Subcutaneous abdominal adipose tissue (tissue), 5 donors: ENCODE measurements around the gene MIX23.

Source experiments
- H3K27ac ChIP-seq: one replicate; pipeline ENCODE4 v1.7.0; 2013; ENCODE audit warnings: low read depth, mild to moderate bottlenecking, inconsistent platforms, low read length, moderate library complexity
- H3K27me3 ChIP-seq, 5 donors: one replicate each; pipeline ENCODE4 v1.7.0; 2013; ENCODE audit warnings: low read length in 5 of 5, inconsistent platforms in 1 of 5; ENCODE audit not compliant: control insufficient read depth in 5 of 5, insufficient read depth in 4 of 5
- H3K36me3 ChIP-seq, 5 donors: one replicate each; pipeline ENCODE4 v1.7.0; 2013; ENCODE audit warnings: low read length in 5 of 5; ENCODE audit not compliant: control insufficient read depth in 5 of 5, insufficient read depth in 5 of 5
- H3K4me1 ChIP-seq, 5 donors: one replicate each; pipeline ENCODE4 v1.7.0; 2013; ENCODE audit warnings: low read length in 5 of 5, mild to moderate bottlenecking in 3 of 5, moderate library complexity in 1 of 5; ENCODE audit not compliant: control insufficient read depth in 5 of 5, insufficient read depth in 5 of 5
- H3K4me3 ChIP-seq, 5 donors: one replicate each; pipeline ENCODE4 v1.7.0; 2013; ENCODE audit warnings: low read length in 5 of 5, low read depth in 1 of 5
- H3K9ac ChIP-seq, 5 donors: one replicate each; pipeline ENCODE4 v1.7.0; 2013; ENCODE audit warnings: low read length in 5 of 5, mild to moderate bottlenecking in 4 of 5, moderate library complexity in 3 of 5
- H3K9me3 ChIP-seq, 5 donors: one replicate each; pipeline ENCODE4 v1.7.0; 2013; ENCODE audit warnings: low read length in 5 of 5; ENCODE audit not compliant: control insufficient read depth in 5 of 5
- donor health status: healthy.
- donor health status: healthy.
- donor health status: healthy.
- donor health status: healthy.
- donor health status: healthy.

MIX23 gene

DNA sequence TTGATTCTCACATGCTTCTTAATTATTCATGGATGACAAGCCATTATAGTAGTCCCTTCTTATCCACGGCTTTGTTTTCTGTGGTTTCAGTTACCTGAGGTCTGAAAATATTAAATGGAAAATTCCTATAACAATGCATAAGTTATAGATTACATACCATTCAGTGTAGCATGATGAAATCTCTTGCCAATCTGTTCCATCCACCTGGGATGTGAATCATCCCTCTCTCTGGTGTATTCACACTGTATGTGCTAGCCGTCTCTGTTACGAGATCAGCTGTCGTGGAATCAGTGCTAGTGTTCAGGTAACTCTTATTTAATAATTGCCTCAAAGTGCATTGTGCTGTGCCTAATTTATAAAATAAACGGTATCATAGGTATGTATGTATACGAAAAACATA, 27.6 kb upstream of the MIX23 start:
- Histone ChIP-seq H3K4me1 (peaks cover 0 to 20% (median 12%) of the 10 kb centered on the region in 5 donors), H3K9ac (no peak overlapping the region), H3K9me3 (no peaks in the 10 kb centered on the region), H3K36me3 (peaks cover 7 to 39% (median 35%) of the 10 kb centered on the region in 5 donors), H3K27ac (no peak overlapping the region), H3K4me3 (no peak overlapping the region), H3K27me3 (no peaks in the 10 kb centered on the region)

DNA sequence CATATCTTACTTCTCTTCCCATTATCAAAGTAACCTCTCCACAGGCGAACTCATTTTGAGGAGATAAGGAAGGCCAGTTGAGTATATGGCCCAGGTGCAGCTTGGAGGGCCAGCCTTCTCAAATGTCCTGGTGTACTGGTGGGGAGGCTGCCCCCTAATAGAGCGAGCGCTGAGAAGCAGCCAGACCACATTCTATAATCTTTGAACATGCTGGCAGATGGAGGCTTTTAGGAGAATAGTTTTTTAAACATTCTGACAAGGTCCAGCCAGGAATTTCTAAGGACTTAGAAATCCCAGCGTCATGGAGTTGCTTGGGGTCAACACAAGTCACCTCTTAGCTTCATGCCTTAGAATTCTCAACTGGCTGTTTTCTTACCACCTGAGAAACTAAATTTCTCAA, 27.1 kb upstream of the MIX23 start:
- peaks cover 11 to 42% (median 38%) of the 10 kb centered on the region in 5 donors for H3K36me3 ChIP-seq
- no peak overlapping the region for H3K27ac ChIP-seq
- no peak overlapping the region for H3K9ac ChIP-seq
- peaks cover 0 to 15% (median 7%) of the 10 kb centered on the region in 5 donors for H3K4me1 ChIP-seq
- H3K4me3 ChIP-seq: no peak overlapping the region
- no peaks in the 10 kb centered on the region for H3K27me3 ChIP-seq
- H3K9me3 ChIP-seq: no peaks in the 10 kb centered on the region

DNA sequence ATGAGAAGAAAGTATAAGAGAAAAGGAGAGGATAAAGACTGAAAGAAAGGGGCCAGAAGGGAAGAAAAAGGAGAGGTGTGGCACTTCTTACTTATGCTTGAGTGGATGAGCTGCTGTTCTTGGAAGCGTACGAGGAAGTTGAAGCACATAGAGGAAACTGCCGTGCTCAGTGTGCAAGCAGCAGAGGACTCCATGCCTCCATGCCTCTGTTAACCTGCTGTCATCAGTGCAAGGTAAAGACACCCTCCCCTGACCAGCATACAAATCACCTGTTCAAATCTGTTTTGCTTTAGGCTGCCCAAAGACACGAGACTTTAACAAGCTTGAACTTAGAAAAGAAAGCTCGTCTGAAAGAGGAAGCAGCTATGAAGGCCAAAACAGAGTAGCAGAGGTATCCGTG, 26.4 kb upstream of the MIX23 start:
- no peaks in the 10 kb centered on the region for H3K9me3 ChIP-seq
- H3K9ac ChIP-seq: peak overlapping the region in 2 of 5 donors; percentile 22 to 39
- H3K36me3 ChIP-seq: peaks cover 12 to 42% (median 38%) of the 10 kb centered on the region in 5 donors
- H3K27me3 ChIP-seq: no peaks in the 10 kb centered on the region
- H3K27ac ChIP-seq: no peak overlapping the region
- peaks cover 0 to 8% (median 4%) of the 10 kb centered on the region in 5 donors for H3K4me1 ChIP-seq
- H3K4me3 ChIP-seq: peak overlapping the region in 3 of 5 donors; percentile 19 to 38 (median 30)

DNA sequence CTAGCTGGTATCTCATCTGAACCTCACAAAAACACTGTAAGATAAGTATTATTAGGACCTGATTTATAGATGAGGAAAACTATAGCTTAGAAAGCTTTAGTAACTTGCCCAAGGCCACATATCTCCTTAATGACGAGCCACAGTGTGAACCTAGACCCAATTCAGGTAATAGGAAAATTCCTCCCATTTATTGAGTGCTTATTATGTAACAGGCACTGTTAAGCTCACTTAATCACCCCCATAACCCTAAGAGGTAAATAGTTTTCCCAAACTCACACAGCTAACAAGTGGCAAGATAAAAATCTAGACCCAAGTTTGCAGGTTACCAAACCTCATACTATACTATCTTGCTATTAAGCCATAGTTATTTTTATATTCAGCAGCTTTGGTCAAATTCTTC, 24.9 kb upstream of the MIX23 start:
- H3K36me3 ChIP-seq: peaks cover 23 to 51% (median 43%) of the 10 kb centered on the region in 5 donors

DNA sequence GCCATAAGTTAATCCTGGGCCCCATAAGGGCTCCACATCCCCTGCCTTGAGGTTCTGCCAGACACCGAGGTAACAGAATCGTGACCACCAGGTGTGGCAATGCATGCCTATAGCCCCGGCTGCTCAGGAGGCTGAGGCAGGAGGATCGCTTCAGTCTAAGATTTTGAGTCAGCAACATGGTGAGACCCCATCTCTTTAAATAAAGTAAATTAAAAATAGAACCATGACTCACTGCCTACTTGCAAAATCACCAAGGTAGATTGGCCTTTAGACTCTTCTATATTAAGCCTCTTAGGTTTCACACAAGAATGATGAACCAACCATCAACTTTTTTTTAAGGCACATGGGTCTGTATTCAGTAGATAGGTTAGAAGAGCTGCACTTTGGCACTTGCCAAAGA, 23.2 kb upstream of the MIX23 start:
- H3K9me3 ChIP-seq: no peaks in the 10 kb centered on the region
- no peaks in the 10 kb centered on the region for H3K27me3 ChIP-seq
- peaks cover 23 to 54% (median 40%) of the 10 kb centered on the region in 5 donors for H3K36me3 ChIP-seq
- peaks cover 0 to 8% (median 0%) of the 10 kb centered on the region in 5 donors for H3K4me1 ChIP-seq
- no peak overlapping the region for H3K4me3 ChIP-seq
- no peak overlapping the region for H3K9ac ChIP-seq
- no peak overlapping the region for H3K27ac ChIP-seq

More for the DNA sequence above, 24.9 kb upstream of the MIX23 start:
- Histone ChIP-seq H3K4me3 (no peak overlapping the region), H3K9me3 (no peaks in the 10 kb centered on the region), H3K27me3 (no peaks in the 10 kb centered on the region), H3K27ac (no peak overlapping the region), H3K9ac (no peak overlapping the region), H3K4me1 (peaks cover 0 to 8% (median 0%) of the 10 kb centered on the region in 5 donors)

DNA sequence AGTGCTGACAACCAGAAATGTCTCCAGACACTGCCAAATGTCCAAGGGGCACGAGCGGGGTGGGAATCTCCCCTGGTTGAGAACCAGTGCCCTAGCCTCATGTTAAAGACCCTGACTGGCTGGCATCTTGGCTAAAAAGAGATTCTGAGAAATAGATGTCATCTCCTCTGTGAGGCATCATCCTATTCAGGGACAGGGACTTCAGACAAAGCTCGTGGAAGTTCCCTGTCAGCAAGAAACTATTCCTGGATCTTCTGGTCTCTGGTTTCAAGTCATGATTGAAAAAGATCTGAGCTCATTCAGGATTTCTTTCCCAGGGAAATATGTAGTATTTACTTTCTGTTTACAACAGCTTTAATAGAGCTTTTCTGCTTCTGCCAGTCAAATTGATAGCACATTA, 22.0 kb upstream of the MIX23 start:
- H3K36me3 ChIP-seq: peaks cover 23 to 45% (median 36%) of the 10 kb centered on the region in 5 donors
- no peaks in the 10 kb centered on the region for H3K9me3 ChIP-seq
- peak overlapping the region in 1 of 5 donors; percentile 43 for H3K9ac ChIP-seq
- no peak overlapping the region for H3K4me3 ChIP-seq
- H3K4me1 ChIP-seq: peaks cover 0 to 8% (median 0%) of the 10 kb centered on the region in 5 donors
- H3K27me3 ChIP-seq: no peaks in the 10 kb centered on the region
- H3K27ac ChIP-seq: no peak overlapping the region

DNA sequence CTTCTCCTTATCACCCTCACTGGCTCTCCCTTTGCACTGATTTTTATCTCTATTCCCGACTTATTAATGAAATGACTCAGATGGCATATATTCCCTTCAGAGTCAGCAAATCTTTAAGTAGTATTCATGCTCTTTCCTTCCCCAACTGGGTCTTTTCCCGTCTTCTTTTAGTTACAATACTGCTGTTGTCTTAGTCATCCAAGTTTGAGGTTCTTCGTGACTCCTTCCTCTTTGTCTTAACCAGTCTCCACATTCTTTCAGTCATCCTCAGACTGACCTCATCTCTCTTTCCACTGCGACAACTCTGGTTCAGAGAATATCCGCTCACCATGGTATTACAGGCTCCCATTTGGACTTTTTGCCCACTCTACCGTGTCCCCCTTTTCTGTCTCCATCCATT, 20.5 kb upstream of the MIX23 start:
- Histone ChIP-seq H3K27ac (no peak overlapping the region), H3K4me3 (no peak overlapping the region), H3K36me3 (peaks cover 23 to 34% (median 31%) of the 10 kb centered on the region in 5 donors), H3K27me3 (no peaks in the 10 kb centered on the region), H3K4me1 (peaks cover 0 to 8% (median 0%) of the 10 kb centered on the region in 5 donors), H3K9ac (no peak overlapping the region), H3K9me3 (no peaks in the 10 kb centered on the region)

DNA sequence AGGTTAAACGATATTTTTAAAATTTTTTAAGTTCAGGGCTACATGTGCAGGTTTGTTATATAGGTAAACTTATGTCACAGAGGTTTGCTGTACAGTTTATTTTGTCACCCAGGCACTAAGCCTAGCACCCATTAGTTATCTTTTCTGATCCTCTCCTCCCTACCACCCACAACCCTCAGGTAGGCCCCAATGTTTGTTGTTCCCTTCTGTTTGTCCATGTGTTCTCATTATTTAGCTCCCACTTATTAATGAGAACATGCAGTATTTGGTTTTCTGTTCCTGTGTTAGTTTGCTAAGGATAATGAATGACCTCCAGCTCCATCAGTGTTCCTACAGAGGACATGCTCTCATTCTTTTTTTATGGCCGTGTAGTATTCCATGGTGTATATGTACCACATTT, 15.9 kb upstream of the MIX23 start:
- Histone ChIP-seq H3K36me3 (peaks cover 6 to 10% (median 7%) of the 10 kb centered on the region in 5 donors), H3K27me3 (no peaks in the 10 kb centered on the region), H3K4me1 (no peaks in the 10 kb centered on the region), H3K9me3 (no peaks in the 10 kb centered on the region), H3K27ac (no peak overlapping the region), H3K4me3 (no peak overlapping the region), H3K9ac (no peak overlapping the region)

DNA sequence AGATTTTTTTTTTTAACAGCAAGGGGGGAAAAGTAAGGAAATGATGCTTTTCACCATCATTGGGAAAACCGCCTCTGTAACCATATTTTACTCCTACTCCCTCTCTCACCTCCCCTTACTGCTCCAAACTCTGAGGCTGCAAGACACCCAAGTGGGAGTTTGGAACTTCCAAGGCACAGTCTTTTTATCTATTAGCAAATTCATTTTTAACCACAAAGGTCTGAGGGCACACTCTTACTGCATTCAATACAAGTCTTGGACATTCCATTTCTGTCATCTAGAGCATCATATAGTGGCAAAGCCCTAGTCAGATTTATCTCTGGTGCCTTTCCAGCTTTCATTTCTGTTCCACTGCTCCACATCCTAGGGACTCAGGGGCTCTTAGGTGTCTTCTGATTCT, 14.2 kb upstream of the MIX23 start:
- peaks cover 0 to 3% (median 0%) of the 10 kb centered on the region in 5 donors for H3K4me1 ChIP-seq

DNA sequence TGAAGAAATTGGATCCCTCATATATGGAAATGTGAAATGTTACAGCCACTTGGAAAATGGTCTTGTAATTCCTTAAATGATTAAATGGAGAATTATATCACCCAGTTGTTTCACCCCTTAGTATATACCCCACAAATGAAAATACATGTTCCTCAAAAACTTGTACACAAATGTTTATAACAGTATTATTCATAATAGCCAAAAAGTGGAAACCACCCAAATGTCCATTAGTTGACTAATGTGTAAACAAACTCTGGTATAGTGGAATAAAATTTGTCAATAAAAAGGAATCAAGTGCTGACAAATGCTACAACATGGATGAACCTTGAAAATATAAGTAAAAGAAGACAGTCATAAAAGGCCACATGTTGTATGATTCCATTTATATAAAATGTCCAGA, 13.5 kb upstream of the MIX23 start:
- no peak overlapping the region for H3K4me3 ChIP-seq
- H3K27me3 ChIP-seq: no peaks in the 10 kb centered on the region
- H3K9ac ChIP-seq: no peak overlapping the region
- no peaks in the 10 kb centered on the region for H3K9me3 ChIP-seq
- peaks cover 0 to 3% (median 0%) of the 10 kb centered on the region in 5 donors for H3K4me1 ChIP-seq
- H3K27ac ChIP-seq: no peak overlapping the region
- peaks cover 0 to 5% (median 0%) of the 10 kb centered on the region in 5 donors for H3K36me3 ChIP-seq

More for the DNA sequence above, 14.2 kb upstream of the MIX23 start:
- H3K9ac ChIP-seq: no peak overlapping the region
- peaks cover 0 to 5% (median 0%) of the 10 kb centered on the region in 5 donors for H3K36me3 ChIP-seq
- H3K27ac ChIP-seq: no peak overlapping the region
- no peak overlapping the region for H3K4me3 ChIP-seq
- no peaks in the 10 kb centered on the region for H3K27me3 ChIP-seq
- no peaks in the 10 kb centered on the region for H3K9me3 ChIP-seq
